Upper lobe of left lung (tissue), 6 donors: ENCODE measurements around the gene EEF1E1. TPM values are rescaled to one million over a fixed set of nuclear protein-coding genes. Genes with fewer than 3 reads are reported as not detected.

ENCODE experiments used
- ATAC-seq, 2 donors: fragments of 200-7000 bp; cut with Tn5 transposase; one replicate each; pipeline ENCODE4 v1.9.1; 2022; ENCODE audit warnings: mild to moderate bottlenecking in 2 of 2, moderate library complexity in 2 of 2; ENCODE audit not compliant: low FRiP score in 2 of 2
- DNase-seq, 2 donors: peaks; one replicate each; pipeline ENCODE4 v3.0.0-alpha.2; 2019 to 2020
- H3K27ac ChIP-seq, 4 donors: fragments of 200-600 bp; sonication (generic); one replicate each; pipeline ENCODE4 v1.5.1; 2016 to 2019
- H3K27me3 ChIP-seq, 4 donors: fragments of 200-600 bp; sonication (generic); one replicate each; pipeline ENCODE4 v1.5.1; 2017 to 2019
- H3K36me3 ChIP-seq, 4 donors: fragments of 200-600 bp; sonication (generic); one replicate each; pipeline ENCODE4 v1.5.1; 2016 to 2019
- H3K4me1 ChIP-seq, 4 donors: fragments of 200-600 bp; sonication (generic); one replicate each; pipeline ENCODE4 v1.5.1; 2018 to 2019
- H3K4me3 ChIP-seq, 4 donors: fragments of 200-600 bp; sonication (generic); one replicate each; pipeline ENCODE4 v1.5.1; 2017 to 2019; ENCODE audit warnings: mild to moderate bottlenecking in 2 of 4, moderate library complexity in 1 of 4
- H3K9me3 ChIP-seq, 4 donors: fragments of 200-600 bp; sonication (generic); one replicate each; pipeline ENCODE4 v1.5.1; 2018 to 2019
- CTCF ChIP-seq, 6 experiments: fragments of 450-650 bp in 4 of 6; fragments of 200-600 bp in 2 of 6; sonication (generic) in 2 of 6; IDR thresholded peaks; one replicate each; pipeline ENCODE4 v1.5.1; 2016 to 2019; ENCODE audit warnings: antibody characterized with exemption in 6 of 6
- EP300 ChIP-seq, 4 donors: sonication (generic); formaldehyde crosslinking; IDR thresholded peaks; one replicate each; pipeline ENCODE4 v1.5.1; 2017; ENCODE audit warnings: antibody characterized with exemption in 4 of 4, control low read depth in 2 of 4
- POLR2A ChIP-seq, 4 donors: fragments of 450-650 bp; IDR thresholded peaks; one replicate each; pipeline ENCODE4 v1.5.1; 2016 to 2017; ENCODE audit warnings: antibody characterized with exemption in 4 of 4, mild to moderate bottlenecking in 2 of 4
- POLR2AphosphoS5 ChIP-seq, 2 donors: sonication (generic); formaldehyde crosslinking; IDR thresholded peaks; one replicate each; pipeline ENCODE4 v1.5.1; 2017; ENCODE audit warnings: antibody characterized with exemption in 2 of 2
- WGBS, 2 donors: methylation state at CpG; one replicate each; pipeline ENCODE4 v1.1.5; 2017 to 2018; 5-methylcytosine and 5-hydroxymethylcytosine counted together
- total RNA-seq, 6 donors: library from RNA; depleted of rRNA in 4 of 6; stranded (reverse); fragments of >200 nt in 4 of 6; gene quantifications; one replicate each; pipeline versions ENCODE4 v1.1.0 to v1.2.1, GENCODE V29; 2016 to 2021
- donor health status: DM: no; HTN: no; CAD: no; lungs with moderate emphysema.
- donor health status: DM: no; HTN: yes; CAD: no; lungs with severe emphysema.

The EEF1E1 gene
- total RNA-seq, 6 donors from 2014 or later, result 7.7 to 59.9 (median 15.3) TPM

GRCh38 chr6:8137529-8137939 is 35.2 kb upstream of the EEF1E1 start:
- Histone ChIP-seq H3K27me3 (no peaks in the 10 kb centered on the region), H3K9me3 (no peaks in the 10 kb centered on the region), H3K36me3 (no peaks in the 10 kb centered on the region), H3K27ac (no peak overlapping the region), H3K4me1 (no peaks in the 10 kb centered on the region), H3K4me3 (no peak overlapping the region)
- ATAC-seq, result no peak
- 47% methylated on average over 6 of the region's 6 CpGs for WGBS, 2 donors
- TF ChIP-seq POLR2AphosphoS5 (IDR thresholded peaks at IDR 0.05) (no peak), EP300 (IDR thresholded peaks at IDR 0.05) (no peak), POLR2A (IDR thresholded peaks at IDR 0.05) (no peak), CTCF (IDR thresholded peaks at IDR 0.05) (no peak)
- no peak for DNase-seq

GRCh38 chr6:8135276-8135675 is 32.9 kb upstream of the EEF1E1 start:
- Histone ChIP-seq H3K4me1 (peaks cover 0 to 12% (median 2%) of the 10 kb centered on the region in 4 donors), H3K9me3 (no peaks in the 10 kb centered on the region), H3K27ac (no peak overlapping the region), H3K36me3 (no peaks in the 10 kb centered on the region), H3K27me3 (no peaks in the 10 kb centered on the region), H3K4me3 (no peak overlapping the region)
- TF ChIP-seq POLR2A (IDR thresholded peaks at IDR 0.05), result no peak
- no peak for TF ChIP-seq CTCF (IDR thresholded peaks at IDR 0.05)
- TF ChIP-seq POLR2AphosphoS5 (IDR thresholded peaks at IDR 0.05), result no peak
- TF ChIP-seq EP300 (IDR thresholded peaks at IDR 0.05), result no peak
- DNase-seq (no peak), ATAC-seq (no peak)
- WGBS, 2 donors, result 79 to 83% methylated on average over 3 of the region's 3 CpGs

- ATAC-seq (no peak), DNase-seq (no peak)
- TF ChIP-seq EP300 (IDR thresholded peaks at IDR 0.05) (no peak), POLR2AphosphoS5 (IDR thresholded peaks at IDR 0.05) (no peak), POLR2A (IDR thresholded peaks at IDR 0.05) (no peak), CTCF (IDR thresholded peaks at IDR 0.05) (no peak)
- Histone ChIP-seq H3K4me1 (peaks cover 0 to 16% (median 2%) of the 10 kb centered on the region in 4 donors), H3K36me3 (no peaks in the 10 kb centered on the region), H3K4me3 (no peak overlapping the region), H3K9me3 (no peaks in the 10 kb centered on the region), H3K27me3 (no peaks in the 10 kb centered on the region), H3K27ac (no peak overlapping the region)
- 82 to 84% methylated on average over 4 to 6 of the region's 6 CpGs for WGBS, 2 donors
Observed at GRCh38 chr6:8132130-8132529, 29.8 kb upstream of the EEF1E1 start.

- no peaks in the 10 kb centered on the region for H3K9me3 ChIP-seq
- no peak overlapping the region for H3K4me3 ChIP-seq
- no peak for TF ChIP-seq POLR2A (IDR thresholded peaks at IDR 0.05)
- TF ChIP-seq POLR2AphosphoS5 (IDR thresholded peaks at IDR 0.05), result no peak
- no peak for TF ChIP-seq EP300 (IDR thresholded peaks at IDR 0.05)
- TF ChIP-seq CTCF (IDR thresholded peaks at IDR 0.05), result peak in 3 of 6 experiments; percentile 12 to 65 (median 51)
- peak in 1 of 2 donors; percentile 56 for DNase-seq
- ATAC-seq, result peak; percentile 76 to 81
- WGBS, 2 donors, result 33 to 40% methylated on average over 13 of the region's 13 CpGs
- peaks cover 0 to 16% (median 2%) of the 10 kb centered on the region in 4 donors for H3K4me1 ChIP-seq
- H3K36me3 ChIP-seq, result no peaks in the 10 kb centered on the region
- no peak overlapping the region for H3K27ac ChIP-seq
- H3K27me3 ChIP-seq, result no peaks in the 10 kb centered on the region
Observed at GRCh38 chr6:8131265-8131897, 29.0 kb upstream of the EEF1E1 start.

- ATAC-seq (no peak), DNase-seq (no peak)
- no peaks in the 10 kb centered on the region for H3K36me3 ChIP-seq
- no peak overlapping the region for H3K4me3 ChIP-seq
- WGBS, 2 donors, result 14 to 23% methylated on average over 5 of the region's 5 CpGs
- H3K27ac ChIP-seq, result peak overlapping the region in 1 of 4 donors; percentile 30
- TF ChIP-seq CTCF (IDR thresholded peaks at IDR 0.05) (no peak), POLR2AphosphoS5 (IDR thresholded peaks at IDR 0.05) (no peak), EP300 (IDR thresholded peaks at IDR 0.05) (no peak), POLR2A (IDR thresholded peaks at IDR 0.05) (no peak)
- H3K27me3 ChIP-seq, result no peaks in the 10 kb centered on the region
- peaks cover 0 to 16% (median 2%) of the 10 kb centered on the region in 4 donors for H3K4me1 ChIP-seq
- no peaks in the 10 kb centered on the region for H3K9me3 ChIP-seq
Observed at GRCh38 chr6:8130399-8130798, 28.1 kb upstream of the EEF1E1 start.
